ENCODE measurements around the gene ANKRD13C.

The ANKRD13C gene

GRCh38 chr1:70288166-70288565 lies 66.4 kb downstream of the ANKRD13C start:
- DNase-seq: no peak

DNA sequence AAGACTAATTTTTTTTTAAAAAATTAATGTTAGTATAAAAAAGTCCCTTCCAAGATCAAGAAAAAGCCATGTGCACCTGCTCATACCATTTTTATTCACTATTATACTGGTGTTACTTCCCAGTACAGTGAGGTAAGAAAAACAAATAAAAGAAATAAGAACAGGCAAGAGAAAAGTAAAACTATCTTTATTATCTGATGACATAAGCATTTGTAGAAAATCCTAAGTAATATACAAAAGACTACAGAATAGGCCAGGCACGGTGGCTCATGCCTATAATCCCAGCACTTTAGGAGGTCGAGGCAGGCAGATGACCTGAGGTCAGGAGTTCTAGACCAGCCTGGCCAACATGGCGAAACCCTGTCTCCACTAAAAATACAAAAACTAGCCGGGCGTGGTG lies 68.1 kb downstream of the ANKRD13C start:
- DNase-seq: no peak

GRCh38 chr1:70284366-70284765 lies 70.2 kb downstream of the ANKRD13C start:
- no peak for DNase-seq

DNA sequence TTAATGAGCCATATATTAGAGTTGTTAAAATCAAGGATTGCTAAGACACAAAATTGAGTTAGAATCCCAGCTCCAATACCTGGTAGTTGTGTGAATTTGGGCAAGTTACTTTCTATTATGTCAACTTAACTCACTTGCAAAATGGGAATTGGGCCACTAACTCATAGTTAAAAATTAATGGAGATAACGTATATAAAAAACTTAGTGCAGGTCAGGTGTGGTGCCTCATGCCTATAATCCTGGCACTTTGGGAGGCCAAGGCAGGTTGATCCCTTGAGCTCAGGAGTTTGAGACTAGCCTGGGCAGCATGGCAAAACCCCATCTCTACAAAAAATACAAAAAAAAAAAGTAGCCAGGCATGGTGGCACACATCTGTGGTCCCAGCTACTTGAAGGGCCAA lies 75.8 kb downstream of the ANKRD13C start:
- DNase-seq: no peak

- DNase-seq: no peak
Measured at GRCh38 chr1:70277875-70278274, 76.6 kb downstream of the ANKRD13C start.

- DNase-seq: no peak
Measured at GRCh38 chr1:70265946-70266345, 88.6 kb downstream of the ANKRD13C start.

DNA sequence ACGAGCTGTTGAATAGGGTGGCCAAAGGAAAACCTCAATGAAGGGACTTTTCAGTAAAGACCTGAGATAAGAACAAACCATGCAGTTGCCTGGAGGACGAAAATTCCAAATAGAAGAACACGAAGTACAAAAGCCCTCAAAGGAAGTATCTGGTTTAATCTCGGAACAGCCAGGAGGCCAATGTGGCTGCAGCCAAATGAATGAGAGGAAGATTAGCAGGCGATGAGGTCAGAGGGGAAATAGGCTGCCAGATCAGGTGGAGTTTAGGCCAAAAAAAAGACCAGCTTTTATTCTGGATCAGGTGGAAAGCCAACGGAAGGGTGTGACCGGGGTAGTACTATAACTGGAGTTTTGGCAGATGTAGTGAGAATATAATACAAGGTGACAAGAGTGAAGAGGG lies 89.7 kb downstream of the ANKRD13C start:
- DNase-seq: no peak

DNA sequence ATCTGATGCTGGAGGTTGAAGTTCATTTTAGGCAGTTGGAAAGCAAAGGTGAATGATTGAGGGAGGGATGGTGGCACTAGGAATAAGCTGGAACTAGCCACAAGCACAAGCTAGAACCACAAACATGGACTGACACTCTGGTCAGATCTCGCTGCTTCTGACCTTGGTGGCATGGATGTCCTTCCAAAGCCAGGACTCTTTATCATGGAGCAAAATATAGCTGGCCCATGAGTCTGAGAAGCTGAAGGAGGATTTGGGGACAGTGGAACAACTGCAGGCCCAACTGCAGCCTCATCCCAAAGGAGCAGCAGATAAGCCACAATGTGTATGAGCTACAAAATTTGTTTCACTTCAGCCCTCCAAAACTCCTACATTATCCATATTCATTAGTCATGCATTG lies 97.9 kb downstream of the ANKRD13C start:
- DNase-seq: no peak

DNA sequence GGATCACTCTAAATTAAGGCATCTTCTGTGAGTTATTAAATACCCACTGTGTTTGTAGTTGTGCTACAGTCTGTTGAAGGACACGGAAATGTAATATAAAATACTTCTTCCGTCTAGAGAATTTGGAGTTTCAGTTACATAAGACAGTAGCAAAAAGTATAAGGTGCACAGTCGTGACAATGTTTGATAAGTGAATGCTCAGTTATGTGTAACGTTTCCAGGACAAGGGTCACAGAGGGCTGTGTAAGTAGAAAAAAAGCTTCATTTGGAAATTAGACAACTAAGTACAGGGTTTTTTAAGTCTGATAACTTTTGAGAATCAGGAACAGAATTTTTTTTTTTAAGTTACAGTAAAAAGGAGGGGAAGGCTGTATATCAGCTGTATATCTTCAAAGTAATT lies 105.8 kb downstream of the ANKRD13C start:
- no peak for DNase-seq

DNA sequence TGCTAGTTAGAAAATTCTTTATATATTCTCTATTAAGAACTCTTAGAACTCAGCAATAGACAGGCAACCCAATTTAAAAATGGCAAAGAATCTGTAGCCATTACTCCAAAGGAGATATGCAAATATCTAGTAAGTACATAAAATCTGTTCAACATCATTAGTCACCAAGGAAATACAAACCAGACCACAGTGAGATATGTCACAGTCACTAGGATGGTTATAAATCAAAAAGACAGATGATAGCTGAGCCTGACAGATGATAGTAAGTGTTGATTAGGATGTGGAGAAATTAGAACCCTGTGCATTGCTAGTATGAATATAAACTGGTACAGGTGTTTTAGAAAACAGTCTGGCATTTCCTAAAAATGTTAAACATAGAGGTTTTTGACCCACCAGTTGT lies 106.8 kb downstream of the ANKRD13C start:
- no peak for DNase-seq

DNA sequence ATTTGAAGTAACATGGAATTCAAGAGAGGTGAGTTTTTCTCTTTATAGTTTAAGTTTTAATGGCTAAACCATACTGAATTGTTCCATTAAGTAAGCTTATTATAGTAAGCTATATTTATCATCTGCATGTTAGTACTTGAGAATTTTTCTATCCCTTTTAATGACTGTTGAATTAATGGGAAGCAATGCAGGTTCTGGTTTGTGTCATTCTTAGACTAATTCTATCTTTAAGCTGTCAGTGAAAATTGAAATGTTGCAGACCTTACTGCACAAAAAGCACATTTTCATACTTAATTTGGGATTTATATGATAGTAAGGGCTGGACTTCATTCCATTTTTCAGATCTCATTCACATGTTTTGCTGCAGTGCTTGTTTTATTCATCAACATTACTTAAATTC lies 107.4 kb downstream of the ANKRD13C start:
- no peak for DNase-seq

- no peak for DNase-seq
Measured at GRCh38 chr1:70239940-70240339, 114.6 kb downstream of the ANKRD13C start.

DNA sequence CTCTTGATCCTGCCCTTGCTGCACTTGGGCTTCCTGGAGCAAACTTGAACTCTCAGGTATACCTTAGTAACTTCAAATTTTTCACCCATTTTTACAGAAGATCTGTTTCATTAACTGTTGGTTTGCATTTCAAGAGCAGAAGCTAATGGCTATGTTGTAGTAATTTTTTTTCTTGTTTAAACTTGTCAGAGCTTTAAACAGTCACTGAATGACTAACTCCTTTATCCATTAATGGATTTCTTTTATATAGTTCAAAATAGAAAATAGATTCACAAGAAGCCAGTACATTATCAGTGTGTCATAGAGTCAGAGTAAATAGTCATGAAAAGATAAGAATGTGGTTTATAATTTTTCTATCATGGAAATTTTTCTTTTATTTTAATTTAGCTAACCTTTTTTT lies 119.8 kb downstream of the ANKRD13C start:
- DNase-seq: no peak

GRCh38 chr1:70231475-70231874 lies 123.0 kb downstream of the ANKRD13C start:
- no peak for DNase-seq

DNA sequence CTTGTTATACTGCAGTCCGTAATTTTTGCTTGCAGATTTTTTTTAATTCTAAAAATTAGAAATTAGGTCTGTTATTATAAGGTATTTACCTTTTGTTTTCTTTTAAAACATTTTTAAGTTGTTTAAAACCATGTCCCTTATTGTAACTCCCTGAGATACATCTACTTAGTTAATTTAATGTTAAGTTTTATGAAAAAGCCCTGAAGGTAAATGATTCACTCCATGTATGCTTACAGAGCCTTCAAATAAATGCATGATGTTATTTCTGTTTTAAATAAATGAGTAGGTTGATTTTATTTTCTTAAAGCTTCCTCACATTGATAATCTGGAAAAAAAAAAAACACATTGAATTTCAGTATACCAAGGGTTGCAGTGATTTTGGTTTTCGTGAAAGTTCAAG lies 125.9 kb downstream of the ANKRD13C start:
- DNase-seq: no peak

- DNase-seq: no peak
Measured at GRCh38 chr1:70227439-70227838, 127.1 kb downstream of the ANKRD13C start.

DNA sequence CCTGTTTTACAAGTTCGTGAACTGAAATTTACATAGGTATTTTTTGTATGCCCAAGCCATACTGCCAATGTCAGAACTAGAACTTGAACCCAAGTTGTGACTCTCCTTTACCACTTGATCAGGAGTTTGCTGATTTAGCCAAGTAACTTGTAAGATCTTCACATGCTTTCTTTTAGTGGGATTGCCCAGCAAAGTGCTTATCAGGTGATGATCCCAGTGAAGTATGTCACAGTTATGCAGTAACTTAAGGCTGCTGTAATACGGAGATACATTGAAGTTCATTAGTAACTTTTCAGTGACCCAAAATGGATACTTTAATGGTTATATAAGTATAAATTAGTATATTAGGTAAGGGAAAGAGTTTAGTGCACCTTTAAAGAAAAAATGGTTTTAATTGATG lies 129.6 kb downstream of the ANKRD13C start:
- DNase-seq: no peak

DNA sequence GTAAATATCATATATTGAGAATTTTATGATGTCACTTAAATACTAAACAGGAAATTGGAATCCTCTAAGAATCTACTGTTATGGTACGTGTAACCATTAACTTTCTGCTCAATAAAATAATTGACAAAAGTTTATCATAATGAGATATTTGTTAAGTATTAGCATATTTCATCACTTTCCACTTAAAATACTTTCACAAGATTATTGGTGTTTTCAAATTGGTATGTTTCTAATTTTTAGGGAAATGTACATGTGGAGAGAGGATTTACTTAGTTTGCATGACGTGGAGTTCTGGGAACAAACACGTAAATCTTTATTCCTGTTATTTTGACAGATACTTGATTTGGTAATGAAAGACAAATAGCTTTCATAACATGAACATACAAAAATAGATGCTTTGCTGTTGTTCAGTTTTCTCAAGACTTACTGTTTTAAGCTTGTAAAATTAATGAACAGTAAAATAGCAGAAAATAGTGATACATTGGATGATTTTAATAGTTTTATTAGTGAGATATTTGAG lies 131.7 kb downstream of the ANKRD13C start:
- DNase-seq: no peak

GRCh38 chr1:70221238-70222121 lies 133.0 kb downstream of the ANKRD13C start, which contains the start of gene SRSF11:
TSS of gene SRSF11 (plus strand) at chr1:70221380. CDS start at chr1:70221637, 257 bp downstream.
- DNase-seq: peak; percentile 93 to 96 (median 95)

DNA sequence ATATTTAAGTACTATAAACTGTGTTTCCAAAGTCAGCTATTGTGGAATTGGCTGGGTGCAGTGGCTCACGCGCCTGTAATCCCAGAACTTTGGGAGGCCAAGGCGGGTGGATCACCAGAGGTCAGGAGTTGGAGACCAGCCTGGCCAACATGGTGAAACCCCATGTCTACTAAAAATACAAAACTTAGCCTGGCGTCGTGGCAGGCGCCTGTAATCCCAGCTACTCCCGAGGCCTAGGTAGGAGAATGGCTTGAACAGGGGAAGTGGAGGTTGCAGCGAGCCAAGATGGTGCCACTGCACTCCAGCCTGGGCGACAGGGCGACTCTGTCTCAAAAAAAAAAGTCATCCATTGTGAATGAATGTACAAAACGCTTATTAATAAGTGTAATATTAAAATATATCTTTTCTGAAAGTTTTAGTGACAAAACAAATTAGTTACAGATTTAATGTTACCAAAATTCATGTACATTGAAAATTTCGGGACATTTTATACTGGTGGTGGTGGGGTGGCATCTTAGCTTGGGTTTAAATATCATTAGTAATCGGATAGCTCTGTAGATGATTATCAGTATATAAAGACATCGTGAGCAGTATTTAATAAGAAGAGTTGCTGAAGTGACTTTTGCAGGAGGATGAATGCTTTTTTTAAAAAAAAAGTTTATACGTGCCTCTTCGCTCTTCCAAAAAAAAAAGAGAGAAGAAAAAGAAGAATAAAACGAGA lies 133.8 kb downstream of the ANKRD13C start:
- DNase-seq: no peak

DNA sequence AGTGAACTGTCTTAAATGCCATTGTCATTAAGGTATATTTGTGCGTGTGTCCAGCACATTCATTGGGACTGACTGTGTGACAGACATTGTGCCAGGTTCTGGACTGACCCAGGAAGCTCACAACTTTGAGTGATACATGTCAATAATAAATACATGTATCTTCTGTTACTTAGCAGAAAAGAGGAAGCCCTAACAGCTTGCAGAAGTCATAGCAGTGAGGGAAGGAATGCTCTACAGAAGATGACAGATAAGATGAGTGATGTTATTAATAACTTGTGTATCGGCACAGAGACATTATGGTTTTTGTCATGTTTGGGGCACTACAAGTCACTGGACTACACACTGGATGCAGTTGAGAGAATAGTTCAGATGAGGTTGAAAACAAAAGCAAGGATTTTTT lies 134.5 kb downstream of the ANKRD13C start:
- peak in 1 of 6 experiments; percentile 2 for DNase-seq

GRCh38 chr1:70211541-70211940 lies 143.0 kb downstream of the ANKRD13C start:
- DNase-seq: no peak

- no peak for DNase-seq
Measured at GRCh38 chr1:70210820-70211219, 143.7 kb downstream of the ANKRD13C start.
